ENCODE results near the gene CAPN10. TPM values are rescaled to one million over a fixed set of nuclear protein-coding genes. Genes with fewer than 3 reads are reported as not detected.

CAPN10 gene
- total RNA-seq, 4 donors from 2014 or later, result 9.9 to 23.3 (median 13.7) TPM

DNA sequence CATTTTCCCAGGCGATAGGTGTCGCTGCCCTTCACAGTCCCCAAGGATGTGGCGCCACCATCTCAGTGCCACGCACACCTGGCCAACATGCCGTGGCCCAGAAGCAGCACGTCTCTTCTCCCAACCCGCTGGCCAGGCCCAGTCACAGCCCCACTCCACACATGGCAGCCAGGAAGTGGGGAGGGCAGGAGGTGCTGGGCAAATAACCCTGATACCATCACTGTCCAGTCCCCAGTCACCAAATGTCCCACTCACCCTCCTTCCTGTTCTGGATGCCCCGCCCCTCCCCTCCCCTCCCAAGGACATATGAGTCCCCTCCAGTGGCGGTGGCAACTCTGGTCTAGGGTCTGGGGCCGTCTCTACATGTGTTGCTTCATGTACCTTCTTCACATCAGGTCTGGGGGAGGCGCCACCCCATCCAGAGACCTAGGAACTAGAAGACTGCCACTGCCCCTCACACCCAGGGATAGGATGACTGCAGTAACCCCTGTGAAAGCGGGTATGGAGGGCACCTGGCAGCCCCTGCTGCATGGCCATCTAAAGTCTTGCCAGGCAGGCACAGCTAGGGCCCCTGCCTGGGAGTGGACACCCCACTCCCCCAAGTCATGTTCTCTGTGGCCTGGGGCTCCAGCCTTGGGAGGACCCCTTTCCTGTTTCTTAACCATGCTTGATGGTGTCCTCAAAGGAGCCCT, 7.3 kb upstream of the CAPN10 start:
- peaks cover 28 to 82% (median 30%) of the 10 kb centered on the region in 3 donors for H3K4me1 ChIP-seq
- TF ChIP-seq, protein P1, sequence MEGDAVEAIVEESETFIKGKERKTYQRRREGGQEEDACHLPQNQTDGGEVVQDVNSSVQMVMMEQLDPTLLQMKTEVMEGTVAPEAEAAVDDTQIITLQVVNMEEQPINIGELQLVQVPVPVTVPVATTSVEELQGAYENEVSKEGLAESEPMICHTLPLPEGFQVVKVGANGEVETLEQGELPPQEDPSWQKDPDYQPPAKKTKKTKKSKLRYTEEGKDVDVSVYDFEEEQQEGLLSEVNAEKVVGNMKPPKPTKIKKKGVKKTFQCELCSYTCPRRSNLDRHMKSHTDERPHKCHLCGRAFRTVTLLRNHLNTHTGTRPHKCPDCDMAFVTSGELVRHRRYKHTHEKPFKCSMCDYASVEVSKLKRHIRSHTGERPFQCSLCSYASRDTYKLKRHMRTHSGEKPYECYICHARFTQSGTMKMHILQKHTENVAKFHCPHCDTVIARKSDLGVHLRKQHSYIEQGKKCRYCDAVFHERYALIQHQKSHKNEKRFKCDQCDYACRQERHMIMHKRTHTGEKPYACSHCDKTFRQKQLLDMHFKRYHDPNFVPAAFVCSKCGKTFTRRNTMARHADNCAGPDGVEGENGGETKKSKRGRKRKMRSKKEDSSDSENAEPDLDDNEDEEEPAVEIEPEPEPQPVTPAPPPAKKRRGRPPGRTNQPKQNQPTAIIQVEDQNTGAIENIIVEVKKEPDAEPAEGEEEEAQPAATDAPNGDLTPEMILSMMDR (IDR thresholded peaks at IDR 0.05), result no peak
- TF ChIP-seq POLR2A (IDR thresholded peaks at IDR 0.05), result no peak
- H3K36me3 ChIP-seq, result peaks cover 29 to 61% (median 32%) of the 10 kb centered on the region in 3 donors
- H3K27ac ChIP-seq, result peak overlapping the region; percentile 75 to 88 (median 84)
- WGBS, 2 donors, result 81 to 100% methylated on average over 2 of the region's 12 CpGs
- no peak for DNase-seq
- H3K27me3 ChIP-seq, result no peaks in the 10 kb centered on the region
- H3K4me3 ChIP-seq, result peak overlapping the region in 1 of 4 donors; percentile 28
- no peaks in the 10 kb centered on the region for H3K9me3 ChIP-seq
- intact Hi-C loops (cut with DNase I), result no loop called here

DNA sequence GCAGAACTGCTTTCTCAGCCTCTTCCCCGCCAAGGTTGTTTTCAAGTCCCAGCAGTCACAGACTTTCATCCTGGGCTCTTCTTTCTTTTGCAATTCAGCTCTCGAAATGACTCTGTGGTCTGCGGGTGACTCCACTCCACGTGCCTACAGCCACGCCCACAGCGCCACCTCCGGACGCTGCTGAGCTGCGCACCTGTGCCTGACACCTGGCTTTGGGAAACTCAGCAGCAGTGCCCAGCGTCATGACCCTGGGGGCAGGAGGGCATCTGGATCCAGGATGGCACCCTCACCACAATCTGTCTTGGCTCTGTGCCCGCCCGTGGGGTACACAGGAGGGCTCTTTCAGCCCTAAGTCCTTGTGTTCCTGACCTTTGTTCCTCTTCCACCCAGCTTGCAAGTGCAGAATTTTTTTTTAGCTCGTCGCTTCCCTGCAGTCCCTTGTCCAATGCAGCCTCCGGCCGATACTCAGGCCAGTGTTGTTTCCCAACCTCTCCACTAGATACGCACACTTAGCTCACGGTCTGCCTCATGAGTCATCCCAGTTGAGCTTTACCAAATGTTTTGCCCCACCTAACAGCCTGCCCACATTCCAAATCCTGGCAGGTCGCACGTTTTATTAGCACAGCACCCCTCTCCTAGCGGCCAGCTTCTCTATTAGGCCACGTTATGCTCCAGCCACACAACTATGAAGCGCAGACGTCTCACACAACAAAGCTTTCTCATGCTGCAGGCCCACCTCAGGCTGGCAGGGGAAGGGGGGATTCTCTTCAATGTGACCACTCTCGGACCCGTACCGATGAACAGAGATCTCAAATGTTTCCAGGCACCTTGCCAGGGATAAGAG, 6.5 kb upstream of the CAPN10 start:
- no peak for DNase-seq
- Histone ChIP-seq H3K9me3 (no peaks in the 10 kb centered on the region), H3K4me1 (peaks cover 28 to 82% (median 38%) of the 10 kb centered on the region in 3 donors), H3K4me3 (peak overlapping the region in 2 of 4 donors; percentile 2 to 28), H3K27me3 (no peaks in the 10 kb centered on the region), H3K27ac (peak overlapping the region; percentile 75 to 88 (median 84)), H3K36me3 (peaks cover 23 to 53% (median 27%) of the 10 kb centered on the region in 3 donors)
- 35 to 46% methylated on average over 17 to 25 of the region's 27 CpGs for WGBS, 2 donors
- intact Hi-C loops (cut with DNase I), result no loop called here
- TF ChIP-seq, protein P1 (IDR thresholded peaks at IDR 0.05), result peak in 5 of 6 experiments; percentile 32 to 67 (median 37)
- TF ChIP-seq POLR2A (IDR thresholded peaks at IDR 0.05), result no peak

DNA sequence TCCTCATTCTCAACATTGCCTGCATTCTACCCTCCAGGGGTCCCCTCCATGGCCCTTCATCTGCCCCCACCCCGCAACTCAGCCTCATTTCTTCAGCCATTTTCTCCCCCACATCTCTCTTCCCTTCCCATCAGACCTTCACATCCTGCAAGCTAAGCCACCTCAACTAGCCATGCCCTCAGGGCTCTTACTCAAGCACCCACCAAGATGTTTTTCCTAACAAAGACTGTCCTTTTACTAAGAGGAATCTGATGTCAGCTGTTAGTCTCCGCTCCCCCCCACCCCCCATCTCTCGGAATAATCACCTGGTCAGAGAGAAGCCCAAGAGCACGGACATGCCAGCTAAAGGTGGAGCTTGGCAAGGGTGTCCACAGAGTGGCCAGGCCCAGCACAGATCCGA, 4.7 kb upstream of the CAPN10 start:
- intact Hi-C loops (cut with DNase I), result no loop called here
- Histone ChIP-seq H3K36me3 (peaks cover 9 to 35% (median 14%) of the 10 kb centered on the region in 3 donors), H3K4me1 (peaks cover 34 to 73% (median 37%) of the 10 kb centered on the region in 3 donors), H3K4me3 (no peak overlapping the region), H3K27ac (no peak overlapping the region), H3K27me3 (no peaks in the 10 kb centered on the region), H3K9me3 (no peaks in the 10 kb centered on the region)
- WGBS, 2 donors, result 100% methylated on average over 1 to 3 of the region's 5 CpGs
- no peak for DNase-seq
- TF ChIP-seq, protein P1 (IDR thresholded peaks at IDR 0.05), result no peak
- TF ChIP-seq POLR2A (IDR thresholded peaks at IDR 0.05), result no peak

DNA sequence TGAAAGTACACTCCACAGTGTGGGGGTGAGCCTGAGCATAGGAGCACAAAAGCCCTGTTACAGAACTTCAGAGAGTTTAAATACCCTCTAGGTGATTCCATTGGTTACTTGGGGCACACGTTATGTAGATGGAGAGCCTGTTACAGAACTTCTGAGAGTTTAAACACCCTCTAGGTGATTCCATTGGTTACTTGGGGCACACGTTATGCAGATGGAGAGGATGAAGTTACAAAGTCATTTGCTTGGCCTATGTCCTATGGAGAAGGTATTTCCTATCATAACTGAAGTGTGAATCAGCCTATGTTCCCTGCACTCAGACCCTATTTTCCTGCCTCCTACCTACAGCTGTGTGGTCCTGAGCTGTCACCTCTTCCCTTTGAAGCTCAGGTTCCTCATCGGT, 3.8 kb upstream of the CAPN10 start:
- 77 to 78% methylated on average over 3 of the region's 3 CpGs for WGBS, 2 donors
- Histone ChIP-seq H3K9me3 (no peaks in the 10 kb centered on the region), H3K27me3 (no peaks in the 10 kb centered on the region), H3K27ac (no peak overlapping the region), H3K4me3 (no peak overlapping the region), H3K36me3 (peaks cover 2 to 26% (median 4%) of the 10 kb centered on the region in 3 donors), H3K4me1 (peaks cover 40 to 74% (median 43%) of the 10 kb centered on the region in 3 donors)
- intact Hi-C loops (cut with DNase I), result no loop called here
- no peak for DNase-seq
- TF ChIP-seq, protein P1 (IDR thresholded peaks at IDR 0.05), result no peak
- no peak for TF ChIP-seq POLR2A (IDR thresholded peaks at IDR 0.05)

DNA sequence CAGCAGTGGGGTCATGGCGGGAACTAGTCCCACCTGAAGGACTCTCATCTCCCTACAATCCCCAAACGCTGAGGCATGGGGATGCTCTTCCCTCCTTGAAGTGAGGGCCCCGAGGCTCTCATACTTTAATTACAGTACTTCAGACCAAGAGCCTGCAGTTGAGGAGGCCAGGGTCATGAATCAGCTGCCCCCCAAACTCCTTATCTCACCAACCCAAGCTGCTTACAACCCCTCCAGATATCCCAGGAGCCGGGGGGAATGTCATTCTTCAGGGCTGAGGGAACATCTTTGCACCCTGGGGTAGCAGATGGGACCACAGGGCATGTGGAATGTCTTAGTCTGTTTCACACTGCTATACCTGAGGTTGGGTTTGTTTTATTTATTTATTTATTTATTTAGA, 2.8 kb upstream of the CAPN10 start:
- intact Hi-C loops (cut with DNase I), result no loop called here
- H3K9me3 ChIP-seq, result no peaks in the 10 kb centered on the region
- H3K4me1 ChIP-seq, result peaks cover 49 to 74% (median 49%) of the 10 kb centered on the region in 3 donors
- no peaks in the 10 kb centered on the region for H3K27me3 ChIP-seq
- no peak overlapping the region for H3K27ac ChIP-seq
- WGBS, 2 donors, result 86 to 88% methylated on average over 2 to 3 of the region's 4 CpGs
- no peak for DNase-seq
- H3K4me3 ChIP-seq, result no peak overlapping the region
- TF ChIP-seq, protein P1 (IDR thresholded peaks at IDR 0.05), result no peak
- TF ChIP-seq POLR2A (IDR thresholded peaks at IDR 0.05), result no peak
- peaks cover 0 to 16% (median 0%) of the 10 kb centered on the region in 3 donors for H3K36me3 ChIP-seq
